Measurements from ENCODE around the gene HDLBP.
A peak's percentile ranks its signal among the peaks of the same experiment; 100 is the strongest.

HDLBP gene

GRCh38 chr2:241275504-241275903 lies 40.0 kb downstream of the HDLBP start:
- Histone ChIP-seq H3K9me3 (ENCODE audit: control insufficient read depth in 2 of 2, low read length in 2 of 2) (no peaks in the 10 kb centered on the region), H3K27ac (ENCODE audit: low read length) (no peak overlapping the region), H3K4me1 (ENCODE audit: control insufficient read depth, insufficient read depth, low read length) (peaks cover 18% of the 10 kb centered on the region), H3K36me3 (ENCODE audit: control insufficient read depth in 2 of 2, insufficient read depth in 2 of 2, low read length in 2 of 2) (no peaks in the 10 kb centered on the region), H3K27me3 (ENCODE audit: control insufficient read depth in 1 of 2, insufficient read depth in 2 of 2, low read length in 2 of 2) (no peaks in the 10 kb centered on the region), H3K9ac (ENCODE audit: low read length in 2 of 2) (no peak overlapping the region), H3K4me3 (ENCODE audit: low read length in 2 of 2) (no peak overlapping the region)

GRCh38 chr2:241274127-241274526 lies 41.3 kb downstream of the HDLBP start:
- Histone ChIP-seq H3K27me3 (ENCODE audit: control insufficient read depth in 1 of 2, insufficient read depth in 2 of 2, low read length in 2 of 2) (no peaks in the 10 kb centered on the region), H3K4me1 (ENCODE audit: control insufficient read depth, insufficient read depth, low read length) (peaks cover 27% of the 10 kb centered on the region), H3K27ac (ENCODE audit: low read length) (no peak overlapping the region), H3K9me3 (ENCODE audit: control insufficient read depth in 2 of 2, low read length in 2 of 2) (no peaks in the 10 kb centered on the region), H3K4me3 (ENCODE audit: low read length in 2 of 2) (no peak overlapping the region), H3K36me3 (ENCODE audit: control insufficient read depth in 2 of 2, insufficient read depth in 2 of 2, low read length in 2 of 2) (no peaks in the 10 kb centered on the region), H3K9ac (ENCODE audit: low read length in 2 of 2) (no peak overlapping the region)

- no peaks in the 10 kb centered on the region for H3K27me3 ChIP-seq (ENCODE audit: control insufficient read depth in 1 of 2, insufficient read depth in 2 of 2, low read length in 2 of 2)
- H3K36me3 ChIP-seq (ENCODE audit: control insufficient read depth in 2 of 2, insufficient read depth in 2 of 2, low read length in 2 of 2): no peaks in the 10 kb centered on the region
- H3K4me1 ChIP-seq (ENCODE audit: control insufficient read depth, insufficient read depth, low read length): peaks cover 31% of the 10 kb centered on the region
- no peaks in the 10 kb centered on the region for H3K9me3 ChIP-seq (ENCODE audit: control insufficient read depth in 2 of 2, low read length in 2 of 2)
- peak overlapping the region; percentile 59 to 69 for H3K9ac ChIP-seq (ENCODE audit: low read length in 2 of 2)
- H3K27ac ChIP-seq (ENCODE audit: low read length): peak overlapping the region; percentile 18
- peak overlapping the region; percentile 57 to 80 for H3K4me3 ChIP-seq (ENCODE audit: low read length in 2 of 2)
Measured at GRCh38 chr2:241273210-241274020, 42.1 kb downstream of the HDLBP start.

DNA sequence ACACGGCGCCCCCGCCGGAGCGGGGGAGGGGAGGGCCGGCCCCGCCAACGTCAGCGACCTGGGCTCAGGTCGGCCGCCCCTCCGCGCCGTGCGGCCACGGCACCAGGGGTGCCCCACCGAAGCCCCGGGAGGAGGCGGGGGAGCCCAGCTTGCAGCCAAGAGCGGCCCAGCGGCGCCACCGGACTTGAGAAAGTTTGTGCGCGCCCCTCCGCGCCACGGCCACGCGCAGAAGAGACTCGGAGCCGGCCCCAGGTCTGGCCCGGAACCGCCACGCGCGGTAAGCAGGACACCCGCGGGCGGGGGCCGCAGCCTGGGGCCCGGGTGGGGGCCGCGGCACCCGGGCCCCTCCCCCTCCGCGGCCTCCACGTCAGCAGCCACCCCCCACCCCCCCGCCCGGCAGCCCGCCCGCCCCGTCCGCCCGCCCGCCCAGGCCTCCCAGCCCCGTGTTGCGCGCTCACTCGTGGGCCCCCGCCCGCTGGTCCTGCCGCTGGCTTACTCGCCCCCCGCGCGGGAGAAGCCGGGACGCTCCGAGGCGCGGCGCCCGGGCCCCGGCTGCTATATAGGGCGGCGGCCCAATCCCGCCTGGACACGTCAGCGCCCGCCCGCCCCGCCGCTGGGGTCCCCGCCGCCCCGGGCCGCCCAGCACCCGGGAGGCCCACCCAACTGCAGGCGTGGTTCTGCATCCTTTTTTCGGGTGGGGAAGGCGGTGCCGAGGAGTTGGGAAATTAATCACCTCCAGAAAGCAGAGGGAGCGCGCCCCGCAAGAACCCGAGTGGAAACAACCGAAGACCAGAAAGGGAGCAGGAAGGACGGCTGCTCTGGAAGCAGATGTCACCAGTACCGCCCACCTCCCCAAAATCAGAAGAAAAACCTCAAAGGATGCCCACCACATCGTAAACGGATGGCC lies 42.9 kb downstream of the HDLBP start:
- H3K4me3 ChIP-seq (ENCODE audit: low read length in 2 of 2): peak overlapping the region; percentile 70 to 80
- H3K27me3 ChIP-seq (ENCODE audit: control insufficient read depth in 1 of 2, insufficient read depth in 2 of 2, low read length in 2 of 2): no peaks in the 10 kb centered on the region
- H3K36me3 ChIP-seq (ENCODE audit: control insufficient read depth in 2 of 2, insufficient read depth in 2 of 2, low read length in 2 of 2): peaks cover 3 to 6% of the 10 kb centered on the region in 2 donors
- no peaks in the 10 kb centered on the region for H3K9me3 ChIP-seq (ENCODE audit: control insufficient read depth in 2 of 2, low read length in 2 of 2)
- peak overlapping the region; percentile 83 for H3K27ac ChIP-seq (ENCODE audit: low read length)
- H3K4me1 ChIP-seq (ENCODE audit: control insufficient read depth, insufficient read depth, low read length): peaks cover 33% of the 10 kb centered on the region
- H3K9ac ChIP-seq (ENCODE audit: low read length in 2 of 2): peak overlapping the region; percentile 69 to 71

DNA sequence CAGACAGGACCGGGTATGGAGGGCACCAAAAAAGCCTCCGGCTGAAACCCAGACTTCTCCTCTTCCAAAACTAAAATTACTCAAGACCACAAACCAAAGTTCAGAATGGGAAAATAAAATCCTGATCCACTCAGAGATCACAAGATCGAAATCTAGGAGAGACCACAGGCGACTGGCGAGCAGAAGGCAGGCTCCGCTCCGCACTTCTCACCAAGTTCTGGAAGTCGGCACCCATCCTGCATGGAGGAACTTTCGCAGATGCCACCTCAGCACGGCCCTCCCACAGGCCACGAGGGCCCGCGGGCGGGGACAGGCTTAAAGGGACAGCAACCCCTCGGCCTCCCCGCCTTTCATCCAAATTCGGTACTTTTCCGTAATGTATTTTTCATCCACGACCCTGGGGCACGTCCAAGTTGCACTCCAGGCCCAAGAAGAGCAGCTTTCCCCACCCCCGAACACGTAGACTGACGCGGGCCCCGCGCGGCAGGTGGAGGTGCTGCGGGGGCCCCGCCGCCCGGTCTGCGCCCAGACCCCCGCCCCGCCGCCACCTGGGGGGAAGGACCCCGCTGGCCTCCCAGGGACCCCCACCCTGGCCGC lies 43.7 kb downstream of the HDLBP start:
- Histone ChIP-seq H3K36me3 (ENCODE audit: control insufficient read depth in 2 of 2, insufficient read depth in 2 of 2, low read length in 2 of 2) (peaks cover 7 to 8% of the 10 kb centered on the region in 2 donors), H3K9ac (ENCODE audit: low read length in 2 of 2) (peak overlapping the region; percentile 62 to 71), H3K4me3 (ENCODE audit: low read length in 2 of 2) (peak overlapping the region; percentile 70 to 80), H3K4me1 (ENCODE audit: control insufficient read depth, insufficient read depth, low read length) (peaks cover 33% of the 10 kb centered on the region), H3K9me3 (ENCODE audit: control insufficient read depth in 2 of 2, low read length in 2 of 2) (no peaks in the 10 kb centered on the region), H3K27me3 (ENCODE audit: control insufficient read depth in 1 of 2, insufficient read depth in 2 of 2, low read length in 2 of 2) (no peaks in the 10 kb centered on the region), H3K27ac (ENCODE audit: low read length) (peak overlapping the region; percentile 83)

GRCh38 chr2:241270531-241270930 lies 44.9 kb downstream of the HDLBP start:
- H3K9ac ChIP-seq (ENCODE audit: low read length in 2 of 2): peak overlapping the region in 1 of 2 donors; percentile 71

GRCh38 chr2:241269707-241270520 lies 45.6 kb downstream of the HDLBP start:
- Histone ChIP-seq H3K27ac (ENCODE audit: low read length) (no peak overlapping the region), H3K4me1 (ENCODE audit: control insufficient read depth, insufficient read depth, low read length) (peaks cover 33% of the 10 kb centered on the region), H3K9ac (ENCODE audit: low read length in 2 of 2) (no peak overlapping the region), H3K36me3 (ENCODE audit: control insufficient read depth in 2 of 2, insufficient read depth in 2 of 2, low read length in 2 of 2) (peaks cover 18 to 19% of the 10 kb centered on the region in 2 donors), H3K27me3 (ENCODE audit: control insufficient read depth in 1 of 2, insufficient read depth in 2 of 2, low read length in 2 of 2) (no peaks in the 10 kb centered on the region), H3K4me3 (ENCODE audit: low read length in 2 of 2) (peak overlapping the region in 1 of 2 donors; percentile 80), H3K9me3 (ENCODE audit: control insufficient read depth in 2 of 2, low read length in 2 of 2) (no peaks in the 10 kb centered on the region)

More at GRCh38 chr2:241270531-241270930, 44.9 kb downstream of the HDLBP start:
- H3K27ac ChIP-seq (ENCODE audit: low read length): no peak overlapping the region
- peaks cover 33% of the 10 kb centered on the region for H3K4me1 ChIP-seq (ENCODE audit: control insufficient read depth, insufficient read depth, low read length)
- H3K36me3 ChIP-seq (ENCODE audit: control insufficient read depth in 2 of 2, insufficient read depth in 2 of 2, low read length in 2 of 2): peaks cover 14 to 16% of the 10 kb centered on the region in 2 donors
- no peaks in the 10 kb centered on the region for H3K27me3 ChIP-seq (ENCODE audit: control insufficient read depth in 1 of 2, insufficient read depth in 2 of 2, low read length in 2 of 2)
- H3K9me3 ChIP-seq (ENCODE audit: control insufficient read depth in 2 of 2, low read length in 2 of 2): no peaks in the 10 kb centered on the region
- peak overlapping the region; percentile 70 to 80 for H3K4me3 ChIP-seq (ENCODE audit: low read length in 2 of 2)

- Histone ChIP-seq H3K27ac (ENCODE audit: low read length) (no peak overlapping the region), H3K36me3 (ENCODE audit: control insufficient read depth in 2 of 2, insufficient read depth in 2 of 2, low read length in 2 of 2) (peaks cover 18 to 23% of the 10 kb centered on the region in 2 donors), H3K9ac (ENCODE audit: low read length in 2 of 2) (no peak overlapping the region), H3K4me3 (ENCODE audit: low read length in 2 of 2) (no peak overlapping the region), H3K4me1 (ENCODE audit: control insufficient read depth, insufficient read depth, low read length) (peaks cover 33% of the 10 kb centered on the region), H3K9me3 (ENCODE audit: control insufficient read depth in 2 of 2, low read length in 2 of 2) (no peaks in the 10 kb centered on the region), H3K27me3 (ENCODE audit: control insufficient read depth in 1 of 2, insufficient read depth in 2 of 2, low read length in 2 of 2) (no peaks in the 10 kb centered on the region)
Measured at GRCh38 chr2:241268716-241269445, 46.6 kb downstream of the HDLBP start.

DNA sequence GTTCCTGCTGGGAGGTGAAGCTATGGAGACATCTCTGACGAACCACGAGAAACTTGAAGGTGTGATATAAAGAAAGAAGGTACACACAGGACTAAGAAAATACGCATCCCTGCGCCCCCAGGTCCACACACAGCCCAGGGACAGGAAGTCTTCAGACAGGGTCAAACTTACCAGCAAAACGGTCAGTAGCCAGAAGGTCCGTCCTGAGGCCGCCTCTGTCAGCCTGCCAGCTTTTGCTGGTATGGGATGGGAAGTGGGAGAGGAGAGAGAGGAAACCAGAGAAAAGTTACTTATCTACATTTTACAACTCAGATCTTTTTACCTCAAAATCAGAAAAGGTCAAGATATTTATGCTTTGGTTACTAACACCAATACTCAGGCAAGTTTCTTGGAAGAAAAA lies 47.2 kb downstream of the HDLBP start:
- Histone ChIP-seq H3K4me3 (ENCODE audit: low read length in 2 of 2) (no peak overlapping the region), H3K27ac (ENCODE audit: low read length) (no peak overlapping the region), H3K36me3 (ENCODE audit: control insufficient read depth in 2 of 2, insufficient read depth in 2 of 2, low read length in 2 of 2) (peaks cover 23 to 28% of the 10 kb centered on the region in 2 donors), H3K9ac (ENCODE audit: low read length in 2 of 2) (no peak overlapping the region), H3K4me1 (ENCODE audit: control insufficient read depth, insufficient read depth, low read length) (peaks cover 30% of the 10 kb centered on the region), H3K27me3 (ENCODE audit: control insufficient read depth in 1 of 2, insufficient read depth in 2 of 2, low read length in 2 of 2) (no peaks in the 10 kb centered on the region), H3K9me3 (ENCODE audit: control insufficient read depth in 2 of 2, low read length in 2 of 2) (no peaks in the 10 kb centered on the region)
